Activated B cell treated with CpG ODN at 0.5 μM for 24 hours (primary cell): ENCODE data around the gene OCA2. TPM values are rescaled to one million over a fixed set of nuclear protein-coding genes. Genes with fewer than 3 reads are reported as not detected.

ENCODE experiments used
- ATAC-seq: fragments of 200-7000 bp; cut with Tn5 transposase; one replicate; pipeline ENCODE4 v1.10.0; 2021; ENCODE audit warnings: low read depth, mild to moderate bottlenecking, moderate library complexity
- CTCF ChIA-PET: fragments of 350-600 bp; sonication (Branson Sonifier 250); formaldehyde crosslinking; loops from one replicate; lab custom pipeline; 2021; ENCODE audit warnings: antibody characterized with exemption; lab: Charles Lee
- POLR2A ChIA-PET: fragments of 350-600 bp; sonication (Branson Sonifier 250); formaldehyde crosslinking; loops from one replicate; lab custom pipeline; 2021; ENCODE audit warnings: antibody characterized with exemption; lab: Charles Lee
- DNase-seq: peaks from one replicate; pipeline ENCODE4 v3.0.0; 2022
- H3K27ac Mint-ChIP-seq: one replicate; pipeline ENCODE4 v1.8.0; 2020; ENCODE audit warnings: mixed read lengths
- H3K27me3 Mint-ChIP-seq: one replicate; pipeline ENCODE4 v1.8.0; 2021; ENCODE audit warnings: mixed read lengths
- H3K36me3 Mint-ChIP-seq: one replicate; pipeline ENCODE4 v1.8.0; 2021; ENCODE audit warnings: low read depth, mixed read lengths
- H3K4me1 Mint-ChIP-seq: one replicate; pipeline ENCODE4 v1.8.0; 2021; ENCODE audit warnings: mixed read lengths
- H3K4me3 Mint-ChIP-seq: one replicate; pipeline ENCODE4 v1.8.0; 2020; ENCODE audit warnings: mild to moderate bottlenecking, mixed read lengths
- H3K9me3 Mint-ChIP-seq: one replicate; pipeline ENCODE4 v1.8.0; 2020; ENCODE audit warnings: mixed read lengths
- CTCF ChIP-seq: fragments of 200-600 bp; IDR thresholded peaks from one replicate; pipeline ENCODE4 v1.8.0; 2022; ENCODE audit warnings: antibody characterized with exemption, mild to moderate bottlenecking
- intact Hi-C: fragments of 100-400 bp; cut with micrococcal nuclease; formaldehyde crosslinking; loops from one replicate; pipeline ENCODE4 v1.15.1; 2024
- total RNA-seq: library from RNA; stranded (reverse); gene quantifications from 2 replicates; pipeline ENCODE4 v1.2.3, GENCODE V29; 2022

Gene OCA2
- total RNA-seq, 1 donor from 2014 or later, result not detected

DNA sequence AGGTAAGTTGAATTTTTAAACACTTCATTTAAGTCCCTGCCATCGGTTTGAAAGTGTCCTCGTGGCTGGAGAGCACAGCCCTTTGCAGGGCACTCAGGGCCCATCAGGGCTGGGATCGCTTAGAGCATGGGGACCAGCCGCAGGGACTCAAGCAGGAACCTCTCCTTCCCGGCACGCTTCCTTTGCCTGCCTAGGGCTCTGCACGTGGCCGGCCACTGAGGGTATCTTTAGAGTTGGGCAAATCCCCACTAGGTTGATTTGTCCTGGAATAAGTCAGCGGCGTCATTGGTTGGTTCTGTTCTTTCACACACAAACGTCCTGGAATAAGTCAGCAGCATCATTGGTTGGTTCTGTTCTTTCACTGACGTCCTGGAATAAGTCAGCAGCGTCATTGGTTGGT lies 131.6 kb downstream of the OCA2 start:
- Mint-ChIP-seq H3K27me3 (no peaks in the 10 kb centered on the region), H3K4me1 (no peaks in the 10 kb centered on the region), H3K9me3 (peaks cover 6% of the 10 kb centered on the region), H3K4me3 (no peak overlapping the region), H3K36me3 (no peaks in the 10 kb centered on the region), H3K27ac (no peak overlapping the region)
- DNase-seq (no peak), ATAC-seq (no peak)
- CTCF ChIA-PET, result no interaction called here
- intact Hi-C loops, result no loop called here
- POLR2A ChIA-PET, result no interaction called here
- no peak for TF ChIP-seq CTCF

DNA sequence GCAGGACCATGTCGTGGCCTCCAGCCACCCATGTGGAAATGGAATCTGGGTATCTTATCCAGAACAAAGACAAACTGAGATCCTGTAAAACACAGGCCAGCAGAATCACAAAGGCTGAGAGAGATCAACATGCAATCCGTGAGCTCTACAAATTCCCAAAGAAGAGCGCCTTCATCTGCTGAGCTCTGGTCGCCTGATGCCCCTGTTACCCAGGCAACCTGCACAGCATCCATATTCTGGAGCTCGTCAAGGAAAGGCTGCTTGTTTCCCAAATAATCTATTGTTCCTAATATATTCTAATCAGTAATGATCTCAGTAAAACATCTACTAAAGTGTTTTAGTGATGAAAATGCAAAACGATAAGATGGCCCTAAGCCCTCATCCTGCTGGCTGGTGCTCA lies 133.6 kb downstream of the OCA2 start:
- no peak for TF ChIP-seq CTCF
- DNase-seq (no peak), ATAC-seq (no peak)
- Mint-ChIP-seq H3K9me3 (peaks cover 6% of the 10 kb centered on the region), H3K36me3 (no peaks in the 10 kb centered on the region), H3K4me1 (peaks cover under 1% of the 10 kb centered on the region), H3K27me3 (no peaks in the 10 kb centered on the region), H3K27ac (no peak overlapping the region), H3K4me3 (no peak overlapping the region)
- POLR2A ChIA-PET, result no interaction called here
- intact Hi-C loops, result no loop called here
- CTCF ChIA-PET, result no interaction called here

DNA sequence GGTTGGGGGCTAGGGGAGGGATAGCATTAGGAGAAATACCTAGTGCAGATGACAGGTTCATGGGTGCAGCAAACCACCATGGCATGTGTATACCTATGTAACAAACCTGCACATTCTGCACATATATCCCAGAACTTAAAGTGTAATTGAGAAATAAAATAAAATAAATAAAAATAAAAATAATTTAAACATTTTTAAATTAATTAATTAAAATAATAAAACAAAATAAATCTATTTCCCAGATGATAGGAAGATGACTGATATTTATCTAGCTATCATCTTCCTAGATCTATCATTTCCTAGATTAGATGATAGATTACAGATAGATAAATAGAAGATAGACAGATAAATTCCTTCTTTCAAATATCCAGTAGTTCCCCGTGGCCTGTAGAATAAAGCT lies 137.3 kb downstream of the OCA2 start:
- Mint-ChIP-seq H3K27me3 (no peaks in the 10 kb centered on the region), H3K36me3 (no peaks in the 10 kb centered on the region), H3K27ac (no peak overlapping the region), H3K4me1 (peaks cover 35% of the 10 kb centered on the region), H3K9me3 (peaks cover 6% of the 10 kb centered on the region), H3K4me3 (no peak overlapping the region)
- no peak for TF ChIP-seq CTCF
- DNase-seq (no peak), ATAC-seq (no peak)
- intact Hi-C loops, result no loop called here
- CTCF ChIA-PET, result no interaction called here
- POLR2A ChIA-PET, result no interaction called here

GRCh38 chr15:27958911-27959578 lies 140.1 kb downstream of the OCA2 start:
- Mint-ChIP-seq H3K9me3 (peaks cover 6% of the 10 kb centered on the region), H3K27me3 (no peaks in the 10 kb centered on the region), H3K36me3 (no peaks in the 10 kb centered on the region), H3K4me3 (peak overlapping the region; percentile 44), H3K4me1 (peaks cover 48% of the 10 kb centered on the region), H3K27ac (peak overlapping the region; percentile 83)
- POLR2A ChIA-PET, result no interaction called here
- intact Hi-C loops, result no loop called here
- no peak for TF ChIP-seq CTCF
- DNase-seq (no peak), ATAC-seq (peak; percentile 83)
- CTCF ChIA-PET, result no interaction called here

DNA sequence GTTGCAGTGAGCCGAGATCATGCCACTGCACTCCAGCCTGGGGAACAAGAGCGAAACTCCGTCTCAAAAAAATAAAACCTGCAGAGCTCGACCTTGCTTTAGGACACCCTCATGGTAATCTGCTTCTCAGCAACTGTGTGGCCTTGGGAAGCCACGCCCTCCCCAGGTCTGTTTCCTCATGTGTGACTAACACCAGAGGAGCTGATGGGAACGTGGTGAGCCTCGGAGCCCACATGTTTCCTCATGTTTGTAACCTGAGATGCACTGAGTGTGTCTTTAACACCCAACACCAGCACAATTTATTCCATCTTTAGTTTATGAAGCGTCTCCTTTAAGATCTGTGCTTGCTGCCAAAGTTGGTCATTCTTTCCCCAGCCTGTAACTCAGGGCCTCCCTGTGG lies 142.8 kb downstream of the OCA2 start:
- Mint-ChIP-seq H3K27ac (no peak overlapping the region), H3K4me1 (peaks cover 48% of the 10 kb centered on the region), H3K4me3 (no peak overlapping the region), H3K27me3 (no peaks in the 10 kb centered on the region), H3K36me3 (no peaks in the 10 kb centered on the region), H3K9me3 (no peaks in the 10 kb centered on the region)
- DNase-seq (no peak), ATAC-seq (no peak)
- POLR2A ChIA-PET, result no interaction called here
- intact Hi-C loops, result no loop called here
- no peak for TF ChIP-seq CTCF
- CTCF ChIA-PET, result no interaction called here
